Fibroblast of pulmonary artery (primary cell): Measurements from ENCODE around the gene CPSF3.
A peak's percentile ranks its signal among the peaks of the same experiment; 100 is the strongest.

ENCODE experiments used
- DNase-seq: peaks from one replicate; pipeline ENCODE4 v3.0.0-alpha.2; 2010; ENCODE audit warnings: low read depth
- H3K4me3 ChIP-seq: replicated peaks from 2 replicates; pipeline ENCODE4 v1.5.1; 2011; ENCODE audit warnings: low read depth, mild to moderate bottlenecking, control low read depth, low read length, moderate library complexity
- CTCF ChIP-seq: IDR thresholded peaks from 2 replicates; pipeline ENCODE4 v1.5.1; 2011; ENCODE audit warnings: mild to moderate bottlenecking, control low read depth, low read length, inconsistent platforms; ENCODE audit errors: missing control alignments

The CPSF3 gene

GRCh38 chr2:9439536-9439935 lies 16.1 kb downstream of the CPSF3 start:
- H3K4me3 ChIP-seq, result no peak overlapping the region
- no peak for DNase-seq
- TF ChIP-seq CTCF, result no peak

- peak; percentile 53 for DNase-seq
- no peak for TF ChIP-seq CTCF
- H3K4me3 ChIP-seq, result no peak overlapping the region
Measured at GRCh38 chr2:9440058-9440727, 16.7 kb downstream of the CPSF3 start.

- H3K4me3 ChIP-seq, result no peak overlapping the region
- TF ChIP-seq CTCF, result no peak
- no peak for DNase-seq
Measured at GRCh38 chr2:9441556-9441955, 18.1 kb downstream of the CPSF3 start.

- TF ChIP-seq CTCF, result no peak
- no peak for DNase-seq
- H3K4me3 ChIP-seq, result no peak overlapping the region
Measured at GRCh38 chr2:9443526-9443925, 20.1 kb downstream of the CPSF3 start.

GRCh38 chr2:9445089-9445488 lies 21.6 kb downstream of the CPSF3 start:
- no peak for TF ChIP-seq CTCF
- no peak overlapping the region for H3K4me3 ChIP-seq
- DNase-seq, result no peak

- no peak for TF ChIP-seq CTCF
- H3K4me3 ChIP-seq, result no peak overlapping the region
- DNase-seq, result no peak
Measured at GRCh38 chr2:9451231-9451630, 27.8 kb downstream of the CPSF3 start.

- TF ChIP-seq CTCF, result no peak
- H3K4me3 ChIP-seq, result no peak overlapping the region
- DNase-seq, result no peak
Measured at GRCh38 chr2:9460441-9461017, 37.1 kb downstream of the CPSF3 start.
